ENCODE data around the gene RFX7. TPM values are rescaled to one million over a fixed set of nuclear protein-coding genes. Genes with fewer than 3 reads are reported as not detected.

The RFX7 gene
- total and polyA plus RNA-seq, 2 donors (not counting 1 experiment from before 2014, with no cell fraction given): 5.4 to 6.9 TPM

DNA sequence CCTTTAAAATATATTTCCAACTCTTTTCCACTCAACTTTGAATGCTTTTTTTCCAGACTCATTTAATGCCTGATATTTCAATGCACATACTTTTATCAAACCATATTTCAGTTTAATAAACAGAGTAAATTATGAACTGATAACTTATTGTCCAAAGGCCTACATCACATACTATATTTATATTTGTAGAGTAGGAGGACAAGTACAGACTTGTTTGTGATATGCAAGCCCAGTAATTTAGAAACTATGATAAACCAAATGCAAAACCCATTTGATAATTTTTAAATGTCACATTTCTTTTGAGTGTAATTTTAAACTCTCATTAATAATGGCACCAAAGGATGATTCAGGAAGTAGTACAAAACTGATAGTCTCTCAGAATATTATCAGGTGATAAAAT, 3.3 kb downstream of the RFX7 start:
- Histone ChIP-seq H2AFZ (ENCODE audit: low read length) (no peak overlapping the region), H3K9ac (ENCODE audit: insufficient read depth, low read length) (no peak overlapping the region), H3K79me2 (ENCODE audit: control insufficient read depth, insufficient read depth, low read length) (peaks cover 71% of the 10 kb centered on the region), H3K4me3 (replicated peaks in 1 of 4; ENCODE audit: control extremely low read depth in 1 of 4, insufficient read depth in 1 of 4, low read depth in 3 of 4, low read length in 4 of 4) (peak overlapping the region in 2 of 4 experiments; percentile 77 to 99), H4K20me1 (ENCODE audit: control insufficient read depth, extremely low read depth, insufficient read depth, low read length) (no peaks in the 10 kb centered on the region), H3K9me3 (ENCODE audit: control insufficient read depth, insufficient read depth, low read depth, low read length) (no peaks in the 10 kb centered on the region), H3K36me3 (ENCODE audit: control insufficient read depth, insufficient read depth, low read length) (no peaks in the 10 kb centered on the region), H3K4me1 (ENCODE audit: control insufficient read depth, extremely low read depth, insufficient read depth, low read length) (peaks cover 5% of the 10 kb centered on the region), H3K4me2 (ENCODE audit: extremely low read depth, insufficient read depth, low read length) (peak overlapping the region; percentile 18), H3K27ac (ENCODE audit: insufficient read depth, low read length) (no peak overlapping the region), H3K27me3 (ENCODE audit: control insufficient read depth, insufficient read depth, low read length) (no peaks in the 10 kb centered on the region)
- TF ChIP-seq EZH2 (IDR thresholded peaks at IDR 0.05; ENCODE audit: low read length, missing control alignments): no peak
- DNase-seq (ENCODE audit: low read depth in 2 of 2): no peak

DNA sequence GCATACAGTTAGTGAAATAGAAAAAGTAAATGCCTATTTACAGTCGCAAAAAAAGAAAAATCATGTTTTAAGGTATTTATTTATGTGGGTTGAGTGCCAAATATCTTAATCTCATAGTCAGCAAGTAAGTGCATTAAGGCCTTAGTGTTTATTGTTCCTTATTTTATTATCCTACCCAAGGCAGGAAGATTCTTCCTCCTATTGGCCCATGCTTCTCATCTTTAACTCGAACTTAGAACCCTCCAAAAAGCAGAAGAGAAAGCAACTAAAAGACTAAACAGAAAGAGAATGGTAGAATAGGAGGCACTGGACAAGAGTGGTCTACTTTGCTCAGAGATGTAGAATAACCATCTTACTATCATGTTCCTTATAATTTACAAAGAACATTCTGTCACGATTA, 7.5 kb downstream of the RFX7 start:
- DNase-seq (ENCODE audit: low read depth in 2 of 2): no peak
- Histone ChIP-seq H3K4me2 (ENCODE audit: extremely low read depth, insufficient read depth, low read length) (no peak overlapping the region), H4K20me1 (ENCODE audit: control insufficient read depth, extremely low read depth, insufficient read depth, low read length) (no peaks in the 10 kb centered on the region), H3K27ac (ENCODE audit: insufficient read depth, low read length) (no peak overlapping the region), H3K36me3 (ENCODE audit: control insufficient read depth, insufficient read depth, low read length) (no peaks in the 10 kb centered on the region), H2AFZ (ENCODE audit: low read length) (no peak overlapping the region), H3K9me3 (ENCODE audit: control insufficient read depth, insufficient read depth, low read depth, low read length) (no peaks in the 10 kb centered on the region), H3K4me1 (ENCODE audit: control insufficient read depth, extremely low read depth, insufficient read depth, low read length) (no peaks in the 10 kb centered on the region), H3K9ac (ENCODE audit: insufficient read depth, low read length) (no peak overlapping the region), H3K27me3 (ENCODE audit: control insufficient read depth, insufficient read depth, low read length) (no peaks in the 10 kb centered on the region), H3K79me2 (ENCODE audit: control insufficient read depth, insufficient read depth, low read length) (peaks cover 70% of the 10 kb centered on the region), H3K4me3 (replicated peaks in 1 of 4; ENCODE audit: control extremely low read depth in 1 of 4, insufficient read depth in 1 of 4, low read depth in 3 of 4, low read length in 4 of 4) (no peak overlapping the region)
- TF ChIP-seq, protein P1, sequence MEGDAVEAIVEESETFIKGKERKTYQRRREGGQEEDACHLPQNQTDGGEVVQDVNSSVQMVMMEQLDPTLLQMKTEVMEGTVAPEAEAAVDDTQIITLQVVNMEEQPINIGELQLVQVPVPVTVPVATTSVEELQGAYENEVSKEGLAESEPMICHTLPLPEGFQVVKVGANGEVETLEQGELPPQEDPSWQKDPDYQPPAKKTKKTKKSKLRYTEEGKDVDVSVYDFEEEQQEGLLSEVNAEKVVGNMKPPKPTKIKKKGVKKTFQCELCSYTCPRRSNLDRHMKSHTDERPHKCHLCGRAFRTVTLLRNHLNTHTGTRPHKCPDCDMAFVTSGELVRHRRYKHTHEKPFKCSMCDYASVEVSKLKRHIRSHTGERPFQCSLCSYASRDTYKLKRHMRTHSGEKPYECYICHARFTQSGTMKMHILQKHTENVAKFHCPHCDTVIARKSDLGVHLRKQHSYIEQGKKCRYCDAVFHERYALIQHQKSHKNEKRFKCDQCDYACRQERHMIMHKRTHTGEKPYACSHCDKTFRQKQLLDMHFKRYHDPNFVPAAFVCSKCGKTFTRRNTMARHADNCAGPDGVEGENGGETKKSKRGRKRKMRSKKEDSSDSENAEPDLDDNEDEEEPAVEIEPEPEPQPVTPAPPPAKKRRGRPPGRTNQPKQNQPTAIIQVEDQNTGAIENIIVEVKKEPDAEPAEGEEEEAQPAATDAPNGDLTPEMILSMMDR (conservative IDR thresholded peaks at IDR 0.05 in 1 of 2, IDR thresholded peaks at IDR 0.05 in 1 of 2; ENCODE audit: low read depth in 1 of 2, low read length in 2 of 2): no peak
- TF ChIP-seq EZH2 (IDR thresholded peaks at IDR 0.05; ENCODE audit: low read length, missing control alignments): no peak

DNA sequence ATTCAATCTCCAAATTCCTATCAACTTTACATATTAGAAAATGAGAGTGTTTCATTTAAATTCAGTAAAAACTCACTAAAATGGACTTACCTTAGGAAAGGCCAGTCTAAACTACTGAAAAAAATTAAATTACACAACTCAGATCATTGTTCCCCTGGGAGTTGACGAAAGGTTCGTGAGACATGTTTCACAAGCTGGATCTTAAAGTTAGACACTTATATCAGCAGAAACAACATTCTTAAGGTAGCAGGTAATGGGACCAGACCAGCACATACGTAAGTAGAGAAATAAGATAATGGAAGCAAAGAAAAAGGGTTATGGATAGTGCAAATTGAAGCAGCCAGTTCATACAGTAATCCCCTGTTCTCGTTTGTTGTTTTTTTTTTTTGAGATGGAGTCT, 8.9 kb downstream of the RFX7 start:
- H3K27ac ChIP-seq (ENCODE audit: insufficient read depth, low read length): no peak overlapping the region
- peaks cover 61% of the 10 kb centered on the region for H3K79me2 ChIP-seq (ENCODE audit: control insufficient read depth, insufficient read depth, low read length)
- no peak overlapping the region for H3K4me2 ChIP-seq (ENCODE audit: extremely low read depth, insufficient read depth, low read length)
- no peaks in the 10 kb centered on the region for H3K36me3 ChIP-seq (ENCODE audit: control insufficient read depth, insufficient read depth, low read length)
- H3K4me1 ChIP-seq (ENCODE audit: control insufficient read depth, extremely low read depth, insufficient read depth, low read length): no peaks in the 10 kb centered on the region
- DNase-seq (ENCODE audit: low read depth in 2 of 2): no peak
- no peak overlapping the region for H2AFZ ChIP-seq (ENCODE audit: low read length)
- TF ChIP-seq, protein P1 (conservative IDR thresholded peaks at IDR 0.05 in 1 of 2, IDR thresholded peaks at IDR 0.05 in 1 of 2; ENCODE audit: low read depth in 1 of 2, low read length in 2 of 2): no peak
- TF ChIP-seq EZH2 (IDR thresholded peaks at IDR 0.05; ENCODE audit: low read length, missing control alignments): no peak
- no peaks in the 10 kb centered on the region for H3K27me3 ChIP-seq (ENCODE audit: control insufficient read depth, insufficient read depth, low read length)
- H3K9me3 ChIP-seq (ENCODE audit: control insufficient read depth, insufficient read depth, low read depth, low read length): no peaks in the 10 kb centered on the region
- H4K20me1 ChIP-seq (ENCODE audit: control insufficient read depth, extremely low read depth, insufficient read depth, low read length): no peaks in the 10 kb centered on the region
- H3K4me3 ChIP-seq (replicated peaks in 1 of 4; ENCODE audit: control extremely low read depth in 1 of 4, insufficient read depth in 1 of 4, low read depth in 3 of 4, low read length in 4 of 4): no peak overlapping the region
- no peak overlapping the region for H3K9ac ChIP-seq (ENCODE audit: insufficient read depth, low read length)

All from fibroblast of lung (primary cell).